Retinal pigment epithelial cell (primary cell): ENCODE data around the gene CD151.

Experiments
- DNase-seq: peaks from one replicate; pipeline ENCODE4 v3.0.0-alpha.2; 2010; ENCODE audit warnings: low read depth
- H3K4me3 ChIP-seq: 2 replicates; pipeline ENCODE4 v1.5.1; 2011; ENCODE audit warnings: mild to moderate bottlenecking, low read length, control low read depth, moderate library complexity
- TF ChIP-seq, protein P1 (sequence below): conservative IDR thresholded peaks from 2 replicates; pipeline ENCODE4 v1.5.1; 2011; ENCODE audit warnings: low read depth, low read length, control low read depth, inconsistent platforms

CD151 gene

DNA sequence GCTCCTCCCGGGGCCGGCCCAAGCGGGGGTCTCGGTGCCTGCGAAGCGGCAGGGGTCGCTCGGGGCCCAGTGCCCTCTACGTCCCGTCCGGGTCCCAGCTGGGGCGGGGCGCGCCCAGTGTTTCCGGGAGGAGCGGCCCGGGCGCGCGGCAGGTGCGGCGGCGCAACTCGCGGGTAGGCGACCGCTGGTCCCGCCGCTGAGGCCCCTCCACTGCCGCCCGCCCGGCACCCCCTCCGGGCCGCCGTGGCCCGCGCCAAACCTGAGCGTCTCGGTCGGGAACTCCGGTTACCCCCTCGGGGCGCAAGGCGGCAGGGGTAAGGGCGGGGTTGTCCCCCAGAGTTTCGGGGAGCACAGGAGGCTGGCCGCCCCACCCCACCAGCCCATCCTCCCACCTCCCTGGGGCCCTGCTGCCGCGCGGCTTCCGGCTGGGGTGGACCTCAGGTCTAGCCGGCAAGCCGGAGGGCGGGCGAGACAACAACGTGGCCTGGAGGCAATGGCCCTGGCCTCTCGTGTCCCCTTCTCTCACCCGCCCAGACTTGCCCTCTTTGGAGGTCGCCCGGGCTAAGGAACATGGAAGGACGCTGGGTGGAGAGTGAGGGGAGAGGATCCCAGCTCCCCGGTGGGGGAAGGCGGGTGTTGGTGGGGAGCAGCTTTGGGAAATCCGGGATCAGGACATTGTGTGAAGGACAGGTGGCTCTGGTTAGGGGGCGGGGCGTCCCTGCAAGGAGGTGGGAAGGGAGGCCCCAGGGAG, 5.4 kb upstream of the CD151 start:
- no peak for DNase-seq
- H3K4me3 ChIP-seq: peak overlapping the region; percentile 44
- TF ChIP-seq, protein P1, sequence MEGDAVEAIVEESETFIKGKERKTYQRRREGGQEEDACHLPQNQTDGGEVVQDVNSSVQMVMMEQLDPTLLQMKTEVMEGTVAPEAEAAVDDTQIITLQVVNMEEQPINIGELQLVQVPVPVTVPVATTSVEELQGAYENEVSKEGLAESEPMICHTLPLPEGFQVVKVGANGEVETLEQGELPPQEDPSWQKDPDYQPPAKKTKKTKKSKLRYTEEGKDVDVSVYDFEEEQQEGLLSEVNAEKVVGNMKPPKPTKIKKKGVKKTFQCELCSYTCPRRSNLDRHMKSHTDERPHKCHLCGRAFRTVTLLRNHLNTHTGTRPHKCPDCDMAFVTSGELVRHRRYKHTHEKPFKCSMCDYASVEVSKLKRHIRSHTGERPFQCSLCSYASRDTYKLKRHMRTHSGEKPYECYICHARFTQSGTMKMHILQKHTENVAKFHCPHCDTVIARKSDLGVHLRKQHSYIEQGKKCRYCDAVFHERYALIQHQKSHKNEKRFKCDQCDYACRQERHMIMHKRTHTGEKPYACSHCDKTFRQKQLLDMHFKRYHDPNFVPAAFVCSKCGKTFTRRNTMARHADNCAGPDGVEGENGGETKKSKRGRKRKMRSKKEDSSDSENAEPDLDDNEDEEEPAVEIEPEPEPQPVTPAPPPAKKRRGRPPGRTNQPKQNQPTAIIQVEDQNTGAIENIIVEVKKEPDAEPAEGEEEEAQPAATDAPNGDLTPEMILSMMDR: no peak

DNA sequence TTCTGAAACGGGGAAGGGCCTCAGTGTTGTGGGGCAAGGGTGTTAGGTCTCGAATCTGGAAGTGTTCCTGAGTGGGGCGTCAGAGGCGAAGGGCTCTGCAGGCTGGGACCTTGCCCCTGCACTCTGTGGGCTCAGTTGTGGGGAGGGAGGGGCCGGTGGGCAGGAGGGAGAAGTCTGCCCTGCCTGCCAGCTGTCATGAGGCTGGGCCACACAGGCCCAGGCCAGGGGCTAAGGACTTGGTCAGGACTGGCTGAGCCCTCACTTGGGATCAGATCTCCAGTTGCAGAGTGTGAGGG, 4.9 kb upstream of the CD151 start, which contains the start of gene CRACR2B:
Gene CRACR2B, plus strand, starts transcription at position 23 of the 296 bp plus-strand sequence. CDS start 689 bp downstream, outside the sequence.
- DNase-seq: no peak
- TF ChIP-seq, protein P1: no peak
- H3K4me3 ChIP-seq: peak within 1 kb of the TSS; percentile 44

DNA sequence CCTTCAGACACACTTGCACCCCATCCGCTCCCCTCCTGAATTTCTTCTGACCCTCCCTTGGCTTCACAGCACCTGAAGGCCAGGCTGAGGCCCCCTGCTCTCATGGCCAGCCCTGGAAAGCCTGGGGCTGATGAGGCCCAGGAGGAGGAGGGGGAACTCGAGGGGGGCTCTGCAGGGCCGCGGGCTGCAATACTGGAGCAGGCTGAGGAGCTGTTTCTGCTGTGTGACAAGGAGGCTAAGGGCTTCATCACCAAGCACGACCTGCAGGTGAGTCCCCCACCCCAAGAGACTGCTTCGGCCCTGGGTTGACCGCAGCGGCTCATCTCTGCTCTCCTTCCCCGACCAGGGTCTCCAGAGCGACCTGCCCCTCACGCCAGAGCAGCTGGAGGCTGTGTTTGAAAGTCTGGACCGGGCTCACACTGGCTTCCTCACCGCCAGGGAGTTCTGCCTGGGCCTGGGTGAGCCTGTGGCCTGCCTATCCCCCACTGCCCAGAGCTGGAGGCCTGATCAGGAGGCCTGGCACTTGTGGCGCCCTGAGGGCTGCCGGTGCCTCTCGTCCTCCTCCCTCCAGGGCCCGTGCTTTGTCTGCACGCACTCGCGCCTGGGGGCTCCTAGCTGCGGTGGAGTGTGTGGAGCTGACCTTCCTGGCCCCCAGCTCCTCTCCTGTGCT, 4.1 kb upstream of the CD151 start:
- no peak for DNase-seq
- H3K4me3 ChIP-seq: no peak overlapping the region
- TF ChIP-seq, protein P1: no peak

DNA sequence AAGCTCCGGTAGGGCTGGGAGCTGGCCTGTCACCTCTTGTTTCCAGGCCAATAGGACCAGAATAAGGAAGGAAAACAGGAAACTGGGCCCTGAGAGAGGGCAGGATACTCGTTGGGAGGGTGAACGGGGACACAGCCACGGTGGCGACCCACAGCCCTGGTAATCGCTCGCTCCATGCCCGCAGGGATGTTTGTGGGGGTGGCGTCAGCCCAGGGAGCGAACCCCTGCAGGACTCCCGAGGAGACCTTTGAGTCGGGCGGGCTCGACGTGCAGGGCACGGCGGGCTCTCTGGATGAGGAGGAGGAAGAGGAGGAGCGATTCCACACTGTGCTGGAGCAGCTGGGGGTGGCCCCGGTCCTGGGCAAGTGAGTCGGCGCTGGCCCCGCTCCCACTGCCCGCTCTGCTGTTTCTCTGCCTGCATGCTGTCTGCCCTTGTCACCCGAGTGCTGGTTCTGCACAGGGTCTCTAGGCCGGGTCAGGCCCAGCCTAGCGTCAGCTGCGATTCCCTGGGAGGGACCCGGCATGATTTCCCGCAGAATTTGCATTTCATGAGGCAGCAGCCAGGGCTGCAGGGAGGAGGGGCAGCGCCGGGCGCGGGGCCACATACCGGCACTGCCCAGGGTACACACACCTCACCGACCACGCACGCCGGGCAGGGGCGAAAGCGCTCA, 3.4 kb upstream of the CD151 start:
- DNase-seq: no peak
- TF ChIP-seq, protein P1: no peak
- peak overlapping the region; percentile 36 for H3K4me3 ChIP-seq

DNA sequence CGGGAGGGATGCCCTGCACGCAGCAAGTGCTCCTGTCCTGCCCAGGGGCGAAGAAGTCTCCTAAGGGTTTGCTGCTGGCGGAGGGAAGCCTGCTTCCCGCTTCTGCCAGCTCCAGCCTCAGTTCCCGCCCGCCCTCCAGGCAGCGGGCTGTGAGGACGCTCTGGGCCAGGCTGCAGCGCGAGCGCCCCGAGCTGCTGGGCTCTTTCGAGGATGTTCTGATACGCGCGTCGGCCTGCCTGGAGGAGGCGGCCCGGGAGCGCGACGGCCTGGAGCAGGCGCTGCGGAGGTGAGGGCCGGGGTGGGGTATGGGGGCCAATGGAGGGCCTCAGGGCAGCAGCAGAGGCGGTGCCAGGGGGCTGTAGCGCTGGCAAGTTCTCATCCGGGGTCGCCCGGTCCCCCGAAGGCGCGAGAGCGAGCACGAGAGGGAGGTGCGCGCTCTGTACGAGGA, 2.9 kb upstream of the CD151 start:
- TF ChIP-seq, protein P1: no peak
- peak overlapping the region; percentile 36 for H3K4me3 ChIP-seq
- no peak for DNase-seq

DNA sequence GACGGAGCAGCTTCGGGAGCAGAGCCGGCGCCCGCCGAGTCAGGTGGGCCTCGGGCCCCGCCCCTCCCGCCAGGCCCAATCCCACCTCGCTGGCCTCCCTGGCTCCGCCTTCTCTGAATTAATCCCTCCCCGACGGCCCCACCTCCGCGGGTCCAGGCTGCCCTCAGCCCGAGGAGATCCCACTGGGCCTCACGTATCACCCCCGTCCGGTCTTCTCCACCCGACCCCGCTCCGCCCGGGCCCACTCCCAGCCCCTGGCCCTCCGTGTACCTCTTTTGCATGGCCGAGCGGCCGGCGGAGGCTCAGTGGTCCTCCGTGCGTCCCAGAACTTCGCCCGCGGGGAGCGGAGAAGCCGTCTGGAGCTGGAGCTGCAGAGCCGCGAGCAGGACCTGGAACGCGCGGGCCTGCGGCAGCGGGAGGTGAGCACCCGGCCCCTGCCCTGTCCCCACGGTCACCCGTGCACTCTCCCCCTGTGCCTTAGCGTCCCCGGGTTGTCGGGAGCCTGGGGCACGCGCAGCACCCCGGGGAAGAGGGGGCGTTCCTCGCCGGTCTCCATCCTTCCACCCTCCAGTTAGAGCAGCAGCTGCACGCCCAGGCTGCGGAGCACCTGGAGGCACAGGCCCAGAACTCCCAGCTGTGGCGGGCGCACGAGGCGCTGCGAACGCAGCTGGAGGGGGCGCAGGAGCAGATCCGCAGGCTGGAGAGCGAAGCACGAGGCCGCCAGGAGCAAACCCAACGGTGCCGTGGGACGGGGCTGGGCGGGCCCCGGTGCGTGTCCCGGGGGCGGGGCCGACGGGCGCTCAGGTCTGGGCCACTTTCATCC, 2.2 kb upstream of the CD151 start:
- H3K4me3 ChIP-seq: peak overlapping the region; percentile 42
- peak; percentile 43 for DNase-seq
- TF ChIP-seq, protein P1: no peak
